Spleen (tissue), 7 donors: Measurements from ENCODE around the gene ENPP5.

Experiments used
- POLR2AphosphoS5 ChIP-seq, 3 donors: sonication (generic); formaldehyde crosslinking; IDR thresholded peaks; one replicate each; pipeline ENCODE4 v1.5.1; 2017; ENCODE audit warnings: antibody characterized with exemption in 3 of 3
- TF ChIP-seq, protein P1 (sequence below), 11 experiments: fragments of 200-600 bp in 7 of 11; fragments of 450-650 bp in 4 of 11; sonication (generic) in 4 of 11; IDR thresholded peaks in 8 of 11; conservative IDR thresholded peaks in 3 of 11; 1 replicate in 7 of 11; 2 replicates in 4 of 11; pipeline versions ENCODE4 v1.4.0 to v1.8.0; 2016 to 2021; ENCODE audit warnings: antibody characterized with exemption in 11 of 11, inconsistent platforms in 4 of 11, mild to moderate bottlenecking in 1 of 11
- donor health status: DM: no; HTN: no; CAD: no; lungs with moderate emphysema.
- donor health status: DM: no; HTN: no; CAD: no.
- donor health status: DM: no; HTN: no; CAD: no.

DNA sequence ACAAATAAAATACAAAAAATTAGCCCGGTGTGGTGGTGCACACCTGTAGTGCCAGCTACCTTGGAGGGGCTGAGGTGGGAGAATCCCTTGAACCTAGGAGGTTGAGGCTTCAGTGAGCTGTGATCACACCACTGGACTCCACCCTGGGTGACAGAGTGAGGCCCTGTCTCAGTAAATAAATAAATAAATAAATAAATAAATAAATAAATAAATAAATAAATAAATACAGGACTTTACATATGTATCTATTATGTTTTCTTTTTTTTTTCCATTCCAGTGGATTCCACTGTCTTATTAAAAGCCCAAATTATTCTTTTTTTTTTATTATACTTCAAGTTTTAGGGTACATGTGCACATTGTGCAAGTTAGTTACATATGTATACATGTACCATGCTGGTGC is 41.1 kb upstream of the ENPP5 start:
- TF ChIP-seq, protein P1, sequence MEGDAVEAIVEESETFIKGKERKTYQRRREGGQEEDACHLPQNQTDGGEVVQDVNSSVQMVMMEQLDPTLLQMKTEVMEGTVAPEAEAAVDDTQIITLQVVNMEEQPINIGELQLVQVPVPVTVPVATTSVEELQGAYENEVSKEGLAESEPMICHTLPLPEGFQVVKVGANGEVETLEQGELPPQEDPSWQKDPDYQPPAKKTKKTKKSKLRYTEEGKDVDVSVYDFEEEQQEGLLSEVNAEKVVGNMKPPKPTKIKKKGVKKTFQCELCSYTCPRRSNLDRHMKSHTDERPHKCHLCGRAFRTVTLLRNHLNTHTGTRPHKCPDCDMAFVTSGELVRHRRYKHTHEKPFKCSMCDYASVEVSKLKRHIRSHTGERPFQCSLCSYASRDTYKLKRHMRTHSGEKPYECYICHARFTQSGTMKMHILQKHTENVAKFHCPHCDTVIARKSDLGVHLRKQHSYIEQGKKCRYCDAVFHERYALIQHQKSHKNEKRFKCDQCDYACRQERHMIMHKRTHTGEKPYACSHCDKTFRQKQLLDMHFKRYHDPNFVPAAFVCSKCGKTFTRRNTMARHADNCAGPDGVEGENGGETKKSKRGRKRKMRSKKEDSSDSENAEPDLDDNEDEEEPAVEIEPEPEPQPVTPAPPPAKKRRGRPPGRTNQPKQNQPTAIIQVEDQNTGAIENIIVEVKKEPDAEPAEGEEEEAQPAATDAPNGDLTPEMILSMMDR (IDR thresholded peaks at IDR 0.05 in 8 of 11, conservative IDR thresholded peaks at IDR 0.05 in 3 of 11) = no peak
- no peak for TF ChIP-seq POLR2AphosphoS5 (IDR thresholded peaks at IDR 0.05)
